ENCODE data around the gene SLX4IP.

SLX4IP gene

GRCh38 chr20:10577648-10578047 is 142.5 kb downstream of the SLX4IP start:
- H3K18ac ChIP-seq (ENCODE audit: low read length), result no peak overlapping the region
- no peak overlapping the region for H3K9ac ChIP-seq (ENCODE audit: low read length)
- WGBS (ENCODE audit: extremely low coverage, insufficient coverage, low lambda C conversion rate), result no CpG with 5 or more reads among the region's 3 CpGs

DNA sequence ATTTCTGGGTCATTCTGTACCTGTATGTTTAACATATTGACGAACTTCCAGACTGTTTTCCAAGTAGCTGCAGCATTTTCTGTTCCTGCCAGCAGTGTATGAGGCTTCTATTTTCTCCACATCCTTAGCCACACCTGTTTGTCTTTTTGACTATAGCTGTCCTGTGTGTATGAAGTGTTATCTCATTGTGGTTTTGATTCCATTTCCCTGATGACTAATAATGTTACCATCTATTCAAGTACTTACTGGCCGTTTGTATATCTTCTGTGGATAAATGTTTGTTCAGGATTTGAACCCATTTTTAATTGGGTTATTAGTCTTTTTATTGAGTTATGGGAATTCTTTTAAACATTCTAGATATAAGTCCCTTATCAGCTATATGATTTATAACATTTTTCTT is 143.5 kb downstream of the SLX4IP start:
- Histone ChIP-seq H3K4me2 (ENCODE audit: low read length) (no peak overlapping the region), H4K8ac (ENCODE audit: low read depth, low read length) (no peak overlapping the region), H3K23ac (ENCODE audit: low read length) (no peak overlapping the region), H3K79me1 (ENCODE audit: low read length) (no peaks in the 10 kb centered on the region), H3K27ac (ENCODE audit: low read depth, low read length) (no peak overlapping the region), H2BK120ac (ENCODE audit: low read depth, low read length) (no peak overlapping the region), H3K4ac (ENCODE audit: low read depth, low read length) (no peak overlapping the region), H3K36me3 (ENCODE audit: control insufficient read depth, insufficient read depth, low read length) (no peaks in the 10 kb centered on the region), H3K18ac (ENCODE audit: low read length) (no peak overlapping the region), H2BK5ac (ENCODE audit: low read length) (no peak overlapping the region), H4K5ac (ENCODE audit: low read length) (no peak overlapping the region), H3K9ac (ENCODE audit: low read length) (no peak overlapping the region), H2AK5ac (ENCODE audit: low read length) (no peak overlapping the region), H3K4me1 (ENCODE audit: control insufficient read depth, low read depth, low read length) (no peaks in the 10 kb centered on the region), H3K56ac (ENCODE audit: low read length) (no peak overlapping the region), H3K4me3 (ENCODE audit: low read length) (no peak overlapping the region), H3K79me2 (ENCODE audit: control insufficient read depth, insufficient read depth, low read length) (no peaks in the 10 kb centered on the region), H3K27me3 (ENCODE audit: insufficient read depth, low read length, poor library complexity) (no peaks in the 10 kb centered on the region), H2BK15ac (replicated peaks; ENCODE audit: low read depth) (no peak overlapping the region)
- WGBS (ENCODE audit: extremely low coverage, insufficient coverage, low lambda C conversion rate), result no CpG with 5 or more reads among the region's 2 CpGs
- no peak for DNase-seq

More at GRCh38 chr20:10577648-10578047, 142.5 kb downstream of the SLX4IP start:
- Histone ChIP-seq H2AK5ac (ENCODE audit: low read length) (no peak overlapping the region), H4K5ac (ENCODE audit: low read length) (no peak overlapping the region), H3K4me3 (ENCODE audit: low read length) (no peak overlapping the region), H2BK15ac (replicated peaks; ENCODE audit: low read depth) (no peak overlapping the region), H2BK5ac (ENCODE audit: low read length) (no peak overlapping the region), H3K79me2 (ENCODE audit: control insufficient read depth, insufficient read depth, low read length) (no peaks in the 10 kb centered on the region), H3K27me3 (ENCODE audit: insufficient read depth, low read length, poor library complexity) (no peaks in the 10 kb centered on the region), H3K4me2 (ENCODE audit: low read length) (no peak overlapping the region), H3K4me1 (ENCODE audit: control insufficient read depth, low read depth, low read length) (no peaks in the 10 kb centered on the region), H4K8ac (ENCODE audit: low read depth, low read length) (no peak overlapping the region), H3K79me1 (ENCODE audit: low read length) (no peaks in the 10 kb centered on the region), H3K27ac (ENCODE audit: low read depth, low read length) (no peak overlapping the region), H2BK120ac (ENCODE audit: low read depth, low read length) (no peak overlapping the region), H3K36me3 (ENCODE audit: control insufficient read depth, insufficient read depth, low read length) (no peaks in the 10 kb centered on the region), H3K56ac (ENCODE audit: low read length) (no peak overlapping the region), H3K23ac (ENCODE audit: low read length) (no peak overlapping the region), H3K4ac (ENCODE audit: low read depth, low read length) (no peak overlapping the region)
- no peak for DNase-seq

DNA sequence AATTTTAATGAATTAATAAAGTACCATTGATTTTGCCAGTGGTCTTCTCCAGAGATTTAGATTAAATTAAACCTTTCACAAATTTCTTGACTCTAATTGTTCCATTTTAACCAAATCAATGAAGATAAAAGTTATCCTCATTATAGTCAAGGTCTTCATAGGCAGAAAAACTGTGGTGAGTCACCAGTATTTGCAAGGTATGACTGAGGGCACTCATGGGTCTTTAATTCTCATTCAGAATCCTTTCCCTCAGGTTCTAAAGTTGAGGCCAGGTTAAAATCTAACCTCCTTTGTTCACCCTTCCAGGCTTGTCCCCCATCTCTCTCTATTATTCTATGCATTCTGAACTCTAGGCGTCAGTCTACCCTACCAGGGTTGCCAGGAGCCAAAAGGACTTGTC is 144.8 kb downstream of the SLX4IP start:
- no peaks in the 10 kb centered on the region for H3K79me2 ChIP-seq (ENCODE audit: control insufficient read depth, insufficient read depth, low read length)
- H3K4ac ChIP-seq (ENCODE audit: low read depth, low read length), result no peak overlapping the region
- H2AK5ac ChIP-seq (ENCODE audit: low read length), result no peak overlapping the region
- H2BK5ac ChIP-seq (ENCODE audit: low read length), result no peak overlapping the region
- H2BK120ac ChIP-seq (ENCODE audit: low read depth, low read length), result no peak overlapping the region
- no peak overlapping the region for H3K9ac ChIP-seq (ENCODE audit: low read length)
- H3K27ac ChIP-seq (ENCODE audit: low read depth, low read length), result no peak overlapping the region
- no peak for DNase-seq
- H3K23ac ChIP-seq (ENCODE audit: low read length), result no peak overlapping the region
- H4K5ac ChIP-seq (ENCODE audit: low read length), result no peak overlapping the region
- no peaks in the 10 kb centered on the region for H3K27me3 ChIP-seq (ENCODE audit: insufficient read depth, low read length, poor library complexity)
- H3K4me1 ChIP-seq (ENCODE audit: control insufficient read depth, low read depth, low read length), result no peaks in the 10 kb centered on the region
- no peak overlapping the region for H3K4me3 ChIP-seq (ENCODE audit: low read length)
- H3K56ac ChIP-seq (ENCODE audit: low read length), result no peak overlapping the region
- no peak overlapping the region for H3K18ac ChIP-seq (ENCODE audit: low read length)
- no CpG with 5 or more reads among the region's 1 CpG for WGBS (ENCODE audit: extremely low coverage, insufficient coverage, low lambda C conversion rate)
- no peaks in the 10 kb centered on the region for H3K79me1 ChIP-seq (ENCODE audit: low read length)
- H2BK15ac ChIP-seq (replicated peaks; ENCODE audit: low read depth), result no peak overlapping the region
- H3K36me3 ChIP-seq (ENCODE audit: control insufficient read depth, insufficient read depth, low read length), result no peaks in the 10 kb centered on the region
- no peak overlapping the region for H4K8ac ChIP-seq (ENCODE audit: low read depth, low read length)
- H3K4me2 ChIP-seq (ENCODE audit: low read length), result no peak overlapping the region

GRCh38 chr20:10580700-10581099 is 145.6 kb downstream of the SLX4IP start:
- H3K4me1 ChIP-seq (ENCODE audit: control insufficient read depth, low read depth, low read length), result no peaks in the 10 kb centered on the region
- H3K79me2 ChIP-seq (ENCODE audit: control insufficient read depth, insufficient read depth, low read length), result no peaks in the 10 kb centered on the region
- H3K9ac ChIP-seq (ENCODE audit: low read length), result no peak overlapping the region
- H4K5ac ChIP-seq (ENCODE audit: low read length), result no peak overlapping the region
- H3K4ac ChIP-seq (ENCODE audit: low read depth, low read length), result no peak overlapping the region
- H3K27ac ChIP-seq (ENCODE audit: low read depth, low read length), result no peak overlapping the region
- no peak for DNase-seq
- no peak overlapping the region for H4K8ac ChIP-seq (ENCODE audit: low read depth, low read length)
- no CpG with 5 or more reads among the region's 2 CpGs for WGBS (ENCODE audit: extremely low coverage, insufficient coverage, low lambda C conversion rate)
- no peaks in the 10 kb centered on the region for H3K27me3 ChIP-seq (ENCODE audit: insufficient read depth, low read length, poor library complexity)
- H3K36me3 ChIP-seq (ENCODE audit: control insufficient read depth, insufficient read depth, low read length), result no peaks in the 10 kb centered on the region
- no peak overlapping the region for H3K4me2 ChIP-seq (ENCODE audit: low read length)
- H2AK5ac ChIP-seq (ENCODE audit: low read length), result no peak overlapping the region
- H3K18ac ChIP-seq (ENCODE audit: low read length), result no peak overlapping the region
- no peak overlapping the region for H2BK120ac ChIP-seq (ENCODE audit: low read depth, low read length)
- H3K79me1 ChIP-seq (ENCODE audit: low read length), result no peaks in the 10 kb centered on the region
- no peak overlapping the region for H3K4me3 ChIP-seq (ENCODE audit: low read length)
- H3K56ac ChIP-seq (ENCODE audit: low read length), result no peak overlapping the region
- no peak overlapping the region for H2BK15ac ChIP-seq (replicated peaks; ENCODE audit: low read depth)
- no peak overlapping the region for H2BK5ac ChIP-seq (ENCODE audit: low read length)
- no peak overlapping the region for H3K23ac ChIP-seq (ENCODE audit: low read length)

DNA sequence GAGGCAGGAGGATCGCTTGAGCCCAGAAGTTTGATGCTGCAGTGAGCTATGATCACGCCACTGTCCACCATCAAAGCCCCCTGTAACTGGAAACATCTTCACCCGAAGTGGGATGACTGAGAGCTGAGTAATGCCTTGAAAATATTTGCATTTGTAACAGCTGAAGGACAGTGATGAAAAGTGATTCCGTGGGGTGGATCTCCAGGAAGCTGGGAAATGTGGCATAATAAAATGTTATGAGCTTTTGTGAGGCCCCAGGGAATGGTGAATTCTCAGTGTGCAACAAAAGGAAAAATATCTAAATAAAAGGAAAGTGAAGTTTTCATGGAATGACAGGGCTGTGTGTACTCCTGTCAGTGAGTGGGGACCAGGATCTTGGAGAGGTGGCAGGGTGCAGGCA is 146.7 kb downstream of the SLX4IP start:
- no peak overlapping the region for H3K4ac ChIP-seq (ENCODE audit: low read depth, low read length)
- H3K18ac ChIP-seq (ENCODE audit: low read length), result no peak overlapping the region
- H3K56ac ChIP-seq (ENCODE audit: low read length), result no peak overlapping the region
- no CpG with 5 or more reads among the region's 4 CpGs for WGBS (ENCODE audit: extremely low coverage, insufficient coverage, low lambda C conversion rate)
- H3K79me1 ChIP-seq (ENCODE audit: low read length), result no peaks in the 10 kb centered on the region
- no peak overlapping the region for H2BK5ac ChIP-seq (ENCODE audit: low read length)
- no peak overlapping the region for H2BK15ac ChIP-seq (replicated peaks; ENCODE audit: low read depth)
- H2AK5ac ChIP-seq (ENCODE audit: low read length), result no peak overlapping the region
- H4K8ac ChIP-seq (ENCODE audit: low read depth, low read length), result no peak overlapping the region
- no peak overlapping the region for H2BK120ac ChIP-seq (ENCODE audit: low read depth, low read length)
- no peak overlapping the region for H4K5ac ChIP-seq (ENCODE audit: low read length)
- H3K79me2 ChIP-seq (ENCODE audit: control insufficient read depth, insufficient read depth, low read length), result no peaks in the 10 kb centered on the region
- peak; percentile 23 for DNase-seq
- no peak overlapping the region for H3K4me3 ChIP-seq (ENCODE audit: low read length)
- no peaks in the 10 kb centered on the region for H3K36me3 ChIP-seq (ENCODE audit: control insufficient read depth, insufficient read depth, low read length)
- H3K9ac ChIP-seq (ENCODE audit: low read length), result no peak overlapping the region
- no peaks in the 10 kb centered on the region for H3K27me3 ChIP-seq (ENCODE audit: insufficient read depth, low read length, poor library complexity)
- no peak overlapping the region for H3K23ac ChIP-seq (ENCODE audit: low read length)
- no peak overlapping the region for H3K4me2 ChIP-seq (ENCODE audit: low read length)
- H3K4me1 ChIP-seq (ENCODE audit: control insufficient read depth, low read depth, low read length), result no peaks in the 10 kb centered on the region
- no peak overlapping the region for H3K27ac ChIP-seq (ENCODE audit: low read depth, low read length)

DNA sequence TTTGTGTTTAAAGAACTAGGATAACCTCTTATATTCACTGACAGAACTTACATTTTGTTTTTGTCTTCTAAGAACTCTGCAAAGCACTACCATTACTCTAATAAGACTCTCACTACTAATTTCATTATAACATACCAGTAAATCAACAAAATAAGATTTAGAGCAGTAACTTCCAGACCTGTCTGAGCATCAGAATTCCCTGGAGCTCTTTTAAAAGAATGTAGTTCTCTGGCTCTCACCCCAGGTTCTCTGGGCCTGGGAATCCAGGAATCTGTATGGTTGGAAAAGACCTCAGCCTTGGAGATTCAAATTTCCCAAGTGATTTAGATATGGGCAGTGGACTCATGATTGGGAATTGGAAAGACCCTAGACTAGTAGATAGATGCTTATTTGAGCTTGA is 149.3 kb downstream of the SLX4IP start:
- Histone ChIP-seq H3K4ac (ENCODE audit: low read depth, low read length) (no peak overlapping the region), H3K36me3 (ENCODE audit: control insufficient read depth, insufficient read depth, low read length) (no peaks in the 10 kb centered on the region), H3K9ac (ENCODE audit: low read length) (no peak overlapping the region), H3K4me2 (ENCODE audit: low read length) (no peak overlapping the region), H3K27ac (ENCODE audit: low read depth, low read length) (no peak overlapping the region), H2BK5ac (ENCODE audit: low read length) (no peak overlapping the region), H2AK5ac (ENCODE audit: low read length) (no peak overlapping the region), H3K79me1 (ENCODE audit: low read length) (no peaks in the 10 kb centered on the region), H3K4me3 (ENCODE audit: low read length) (no peak overlapping the region), H2BK15ac (replicated peaks; ENCODE audit: low read depth) (no peak overlapping the region), H3K56ac (ENCODE audit: low read length) (no peak overlapping the region), H3K23ac (ENCODE audit: low read length) (no peak overlapping the region), H4K5ac (ENCODE audit: low read length) (no peak overlapping the region), H4K8ac (ENCODE audit: low read depth, low read length) (no peak overlapping the region), H3K18ac (ENCODE audit: low read length) (no peak overlapping the region), H3K4me1 (ENCODE audit: control insufficient read depth, low read depth, low read length) (no peaks in the 10 kb centered on the region), H2BK120ac (ENCODE audit: low read depth, low read length) (no peak overlapping the region), H3K79me2 (ENCODE audit: control insufficient read depth, insufficient read depth, low read length) (no peaks in the 10 kb centered on the region), H3K27me3 (ENCODE audit: insufficient read depth, low read length, poor library complexity) (no peaks in the 10 kb centered on the region)
- DNase-seq, result no peak
